ENCODE results near the gene ISCU. TPM values are rescaled to one million over a fixed set of nuclear protein-coding genes. Genes with fewer than 3 reads are reported as not detected.
"Not testable (repeated sequence)": the region's sequence is repeated elsewhere in the genome, so short reads cannot be mapped to it uniquely, and the experiment has no call there.

The ISCU gene
- total and polyA plus RNA-seq, 8 donors, result 83.3 to 256 (median 165) TPM

- WGBS, 5 donors, result 9 to 16% (median 12%) methylated on average over 16 of the region's 16 CpGs
- Histone ChIP-seq H3K27me3 (no peaks in the 10 kb centered on the region), H3K4me1 (peaks cover 0 to 40% (median 17%) of the 10 kb centered on the region in 4 donors), H3K27ac (no peak overlapping the region), H3K36me3 (peaks cover 0 to 13% (median 4%) of the 10 kb centered on the region in 4 donors), H3K9me3 (no peaks in the 10 kb centered on the region), H3K4me3 (no peak overlapping the region)
- TF ChIP-seq POLR2AphosphoS5 (IDR thresholded peaks at IDR 0.05) (peak in 1 of 3 donors; percentile 21), EP300 (IDR thresholded peaks at IDR 0.05) (no peak), CTCF (IDR thresholded peaks at IDR 0.05) (peak in 5 of 7 experiments; percentile 75 to 99 (median 91))
- peak; percentile 82 to 93 for DNase-seq
- intact Hi-C loops (cut with DNase I; ENCODE audit: low total_unique reads), result no loop called here
These were observed 55.9 kb downstream of the ISCU start for GRCh38 chr12:108618079-108618952.

- H3K27ac ChIP-seq; intact Hi-C loops (cut with DNase I; ENCODE audit: low total_unique reads); H3K9me3 ChIP-seq; H3K27me3 ChIP-seq; DNase-seq; H3K4me3 ChIP-seq: not testable (repeated sequence)
- Histone ChIP-seq H3K4me1 (peaks cover 0 to 36% (median 15%) of the 10 kb centered on the region in 4 donors), H3K36me3 (peaks cover 0 to 17% (median 7%) of the 10 kb centered on the region in 4 donors)
- 82 to 92% (median 89%) methylated on average over 4 of the region's 4 CpGs for WGBS, 5 donors
These were observed 56.5 kb downstream of the ISCU start for GRCh38 chr12:108618953-108619274.

Other genes starting within 250 kb of the ISCU start
- 10 to 100 TPM in 1 of 5 donors, 1 to 10 TPM in 3, under 1 TPM in 1; 0.45 to 46.1 (median 6.4) TPM for gene CMKLR1, start 223.3 kb upstream of the ISCU start, total RNA-seq
- gene CMKLR1, start 223.3 kb upstream of the ISCU start, polyA plus RNA-seq, result 1 to 10 TPM in 2 of 3 donors, under 1 TPM in 1; 0.73 to 2.6 (median 1.2) TPM
- 10 to 100 TPM in 3 of 5 donors, 1 to 10 TPM in 2; 2.3 to 26.3 (median 14.2) TPM for gene FICD, start 47.3 kb upstream of the ISCU start, total RNA-seq
- gene FICD, start 47.3 kb upstream of the ISCU start, polyA plus RNA-seq, result 1 to 10 TPM; 1.2 to 3.7 (median 1.4) TPM
- gene SART3, start 1.4 kb upstream of the ISCU start, total RNA-seq, result 100 to 1,000 TPM in 1 of 5 donors, 10 to 100 TPM in 4; 47.2 to 106 (median 56.2) TPM
- gene SART3, start 1.4 kb upstream of the ISCU start, polyA plus RNA-seq, result 10 to 100 TPM; 11.7 to 12.4 (median 12.0) TPM
- 10 to 100 TPM in 2 of 5 donors, under 1 TPM in 2, not detected in 1; 0.45 to 16.2 (median 6.0) TPM for gene TMEM119, start 35.5 kb downstream of the ISCU start, total RNA-seq
- gene TMEM119, start 35.5 kb downstream of the ISCU start, polyA plus RNA-seq, result 10 to 100 TPM in 2 of 3 donors, 1 to 10 TPM in 1; 1.3 to 17.1 (median 14.8) TPM
- 1 to 10 TPM; 1.2 to 6.1 (median 2.4) TPM for gene SELPLG, start 71.3 kb downstream of the ISCU start, total RNA-seq
- 1 to 10 TPM; 1.7 to 4.1 (median 3.5) TPM for gene SELPLG, start 71.3 kb downstream of the ISCU start, polyA plus RNA-seq
- 100 to 1,000 TPM; 143 to 392 (median 188) TPM for gene CORO1C, start 168.9 kb downstream of the ISCU start, total RNA-seq
- 10 to 100 TPM; 27.4 to 45.4 (median 44.1) TPM for gene CORO1C, start 168.9 kb downstream of the ISCU start, polyA plus RNA-seq

All from stomach (tissue), 9 donors.